ENCODE data around the gene NFIA.

NFIA gene

GRCh38 chr1:61389194-61389925 lies 307.0 kb downstream of the NFIA start:
- Histone ChIP-seq H3K79me2 (ENCODE audit: insufficient read depth, low read depth) (no peaks in the 10 kb centered on the region), H3K4me2 (no peak overlapping the region), H2AFZ (ENCODE audit: low read depth) (no peak overlapping the region), H3K27me3 (ENCODE audit: insufficient read depth, low read depth) (no peaks in the 10 kb centered on the region), H3K36me3 (ENCODE audit: insufficient read depth) (no peaks in the 10 kb centered on the region), H3K4me1 (ENCODE audit: low read depth, poor library complexity, severe bottlenecking) (peaks cover 18% of the 10 kb centered on the region), H3K9ac (no peak overlapping the region), H3K27ac (no peak overlapping the region), H4K20me1 (ENCODE audit: insufficient read depth) (no peaks in the 10 kb centered on the region), H3K4me3 (IDR thresholded peaks at IDR 0.05; ENCODE audit: insufficient read depth, low read depth, low read length) (no peak overlapping the region)
- no peak for TF ChIP-seq CTCF (conservative IDR thresholded peaks at IDR 0.05; ENCODE audit: low read depth, low read length)

GRCh38 chr1:61389926-61390845 lies 307.8 kb downstream of the NFIA start:
- no peak for TF ChIP-seq CTCF (conservative IDR thresholded peaks at IDR 0.05; ENCODE audit: low read depth, low read length)
- no peak overlapping the region for H3K27ac ChIP-seq
- no peaks in the 10 kb centered on the region for H3K27me3 ChIP-seq (ENCODE audit: insufficient read depth, low read depth)
- H3K4me2 ChIP-seq: no peak overlapping the region
- H4K20me1 ChIP-seq (ENCODE audit: insufficient read depth): no peaks in the 10 kb centered on the region
- H3K4me1 ChIP-seq (ENCODE audit: low read depth, poor library complexity, severe bottlenecking): peaks cover 18% of the 10 kb centered on the region
- H3K9ac ChIP-seq: no peak overlapping the region
- no peak overlapping the region for H2AFZ ChIP-seq (ENCODE audit: low read depth)
- H3K4me3 ChIP-seq (IDR thresholded peaks at IDR 0.05; ENCODE audit: insufficient read depth, low read depth, low read length): no peak overlapping the region
- no peaks in the 10 kb centered on the region for H3K36me3 ChIP-seq (ENCODE audit: insufficient read depth)
- no peaks in the 10 kb centered on the region for H3K79me2 ChIP-seq (ENCODE audit: insufficient read depth, low read depth)

GRCh38 chr1:61391730-61392129 lies 309.4 kb downstream of the NFIA start:
- no peak overlapping the region for H2AFZ ChIP-seq (ENCODE audit: low read depth)
- H4K20me1 ChIP-seq (ENCODE audit: insufficient read depth): no peaks in the 10 kb centered on the region
- H3K4me1 ChIP-seq (ENCODE audit: low read depth, poor library complexity, severe bottlenecking): peaks cover 18% of the 10 kb centered on the region
- H3K4me2 ChIP-seq: no peak overlapping the region
- H3K36me3 ChIP-seq (ENCODE audit: insufficient read depth): no peaks in the 10 kb centered on the region
- TF ChIP-seq CTCF (conservative IDR thresholded peaks at IDR 0.05; ENCODE audit: low read depth, low read length): no peak
- no peak overlapping the region for H3K4me3 ChIP-seq (IDR thresholded peaks at IDR 0.05; ENCODE audit: insufficient read depth, low read depth, low read length)
- no peak overlapping the region for H3K27ac ChIP-seq
- H3K79me2 ChIP-seq (ENCODE audit: insufficient read depth, low read depth): no peaks in the 10 kb centered on the region
- H3K27me3 ChIP-seq (ENCODE audit: insufficient read depth, low read depth): no peaks in the 10 kb centered on the region
- no peak overlapping the region for H3K9ac ChIP-seq

- no peaks in the 10 kb centered on the region for H3K27me3 ChIP-seq (ENCODE audit: insufficient read depth, low read depth)
- H4K20me1 ChIP-seq (ENCODE audit: insufficient read depth): no peaks in the 10 kb centered on the region
- H2AFZ ChIP-seq (ENCODE audit: low read depth): no peak overlapping the region
- no peaks in the 10 kb centered on the region for H3K79me2 ChIP-seq (ENCODE audit: insufficient read depth, low read depth)
- peaks cover 11% of the 10 kb centered on the region for H3K4me1 ChIP-seq (ENCODE audit: low read depth, poor library complexity, severe bottlenecking)
- no peak overlapping the region for H3K27ac ChIP-seq
- no peaks in the 10 kb centered on the region for H3K36me3 ChIP-seq (ENCODE audit: insufficient read depth)
- no peak overlapping the region for H3K9ac ChIP-seq
- no peak overlapping the region for H3K4me2 ChIP-seq
- H3K4me3 ChIP-seq (IDR thresholded peaks at IDR 0.05; ENCODE audit: insufficient read depth, low read depth, low read length): no peak overlapping the region
- no peak for TF ChIP-seq CTCF (conservative IDR thresholded peaks at IDR 0.05; ENCODE audit: low read depth, low read length)
Observed at GRCh38 chr1:61392409-61393242, 310.3 kb downstream of the NFIA start.
